Testis (tissue), 2 donors: ENCODE results near the gene MEG3.

Experiments
- POLR2A ChIP-seq: fragments of 450-650 bp; IDR thresholded peaks from one replicate; pipeline ENCODE4 v1.6.1; 2017; ENCODE audit warnings: antibody characterized with exemption, mild to moderate bottlenecking, moderate library complexity
- TF ChIP-seq, protein P1 (sequence below), 3 experiments: fragments of 450-650 bp in 2 of 3; fragments of 200-600 bp in 1 of 3; sonication (generic) in 1 of 3; IDR thresholded peaks; one replicate each; pipeline ENCODE4 v1.5.1; 2016 to 2019; ENCODE audit warnings: antibody characterized with exemption in 3 of 3, mild to moderate bottlenecking in 2 of 3, moderate library complexity in 1 of 3

DNA sequence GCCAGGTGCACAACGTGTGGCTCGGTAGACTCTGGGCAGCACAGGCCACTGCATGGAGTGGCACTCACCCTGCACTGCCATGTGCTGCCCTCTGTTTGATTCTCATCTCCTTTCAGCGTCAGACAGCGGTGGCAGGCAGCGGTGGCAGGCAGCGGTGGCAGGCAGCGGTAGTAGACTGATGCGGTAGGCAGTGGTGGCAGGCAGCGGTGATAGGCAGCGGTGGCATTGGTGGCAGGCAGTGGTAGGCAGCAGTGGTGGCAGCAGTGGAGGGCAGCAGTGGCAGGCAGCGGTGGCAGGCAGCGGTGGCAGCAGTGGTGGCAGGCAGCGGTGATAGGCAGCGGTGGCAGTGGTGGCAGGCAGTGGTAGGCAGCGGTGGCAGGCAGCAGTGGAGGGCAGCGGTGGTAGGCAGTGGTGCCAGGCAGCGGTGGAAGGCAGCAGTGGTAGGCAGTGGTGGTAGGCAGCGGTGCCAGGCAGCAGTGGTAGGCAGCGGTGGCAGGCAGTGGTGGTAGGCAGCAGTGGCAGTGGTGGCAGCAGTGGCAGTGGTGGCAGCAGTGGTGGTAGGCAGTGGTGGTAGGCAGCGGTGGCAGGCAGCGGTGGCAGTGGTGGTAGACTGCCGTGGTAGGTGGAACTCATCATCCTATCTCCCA lies 6.0 kb upstream of the MEG3 start:
- TF ChIP-seq POLR2A, result no peak
- TF ChIP-seq, protein P1, sequence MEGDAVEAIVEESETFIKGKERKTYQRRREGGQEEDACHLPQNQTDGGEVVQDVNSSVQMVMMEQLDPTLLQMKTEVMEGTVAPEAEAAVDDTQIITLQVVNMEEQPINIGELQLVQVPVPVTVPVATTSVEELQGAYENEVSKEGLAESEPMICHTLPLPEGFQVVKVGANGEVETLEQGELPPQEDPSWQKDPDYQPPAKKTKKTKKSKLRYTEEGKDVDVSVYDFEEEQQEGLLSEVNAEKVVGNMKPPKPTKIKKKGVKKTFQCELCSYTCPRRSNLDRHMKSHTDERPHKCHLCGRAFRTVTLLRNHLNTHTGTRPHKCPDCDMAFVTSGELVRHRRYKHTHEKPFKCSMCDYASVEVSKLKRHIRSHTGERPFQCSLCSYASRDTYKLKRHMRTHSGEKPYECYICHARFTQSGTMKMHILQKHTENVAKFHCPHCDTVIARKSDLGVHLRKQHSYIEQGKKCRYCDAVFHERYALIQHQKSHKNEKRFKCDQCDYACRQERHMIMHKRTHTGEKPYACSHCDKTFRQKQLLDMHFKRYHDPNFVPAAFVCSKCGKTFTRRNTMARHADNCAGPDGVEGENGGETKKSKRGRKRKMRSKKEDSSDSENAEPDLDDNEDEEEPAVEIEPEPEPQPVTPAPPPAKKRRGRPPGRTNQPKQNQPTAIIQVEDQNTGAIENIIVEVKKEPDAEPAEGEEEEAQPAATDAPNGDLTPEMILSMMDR (IDR thresholded peaks at IDR 0.05), result no peak
